Measurements from ENCODE around the gene TRNP1.

GRCh38 chr1:26996024-26996423 is 2.5 kb downstream of the TRNP1 start:
- TF ChIP-seq CTCF (IDR thresholded peaks at IDR 0.05) (no peak), POLR2A (IDR thresholded peaks at IDR 0.05) (no peak)

All from lower leg skin (tissue), 3 donors.